NCI-H1417 treated with DMSO at 0.1 percent for 48 hours (cell line): ENCODE data around the gene ADCYAP1R1.

Experiments used
- DNase-seq: peaks from one replicate; lab custom pipeline; 2025; lab: John Stamatoyannopoulos, UW

The ADCYAP1R1 gene

GRCh38 chr7:31106303-31107105 lies 54.4 kb downstream of the ADCYAP1R1 start:
- DNase-seq: no peak

- no peak for DNase-seq
Observed at GRCh38 chr7:31107106-31108090, 55.3 kb downstream of the ADCYAP1R1 start.

- no peak for DNase-seq
Observed at GRCh38 chr7:31108097-31108657, 56.1 kb downstream of the ADCYAP1R1 start.

GRCh38 chr7:31109751-31110150 lies 57.6 kb downstream of the ADCYAP1R1 start:
- DNase-seq: no peak

GRCh38 chr7:31110331-31111108 lies 58.4 kb downstream of the ADCYAP1R1 start:
- no peak for DNase-seq

GRCh38 chr7:31111109-31111451 lies 59.0 kb downstream of the ADCYAP1R1 start:
- DNase-seq: no peak

- DNase-seq: no peak
Observed at GRCh38 chr7:31113660-31114059, 61.6 kb downstream of the ADCYAP1R1 start.

GRCh38 chr7:31114593-31115343 lies 62.7 kb downstream of the ADCYAP1R1 start:
- no peak for DNase-seq

- no peak for DNase-seq
Observed at GRCh38 chr7:31116615-31117014, 64.5 kb downstream of the ADCYAP1R1 start.

- DNase-seq: no peak
Observed at GRCh38 chr7:31119249-31119648, 67.1 kb downstream of the ADCYAP1R1 start.

- no peak for DNase-seq
Observed at GRCh38 chr7:31120800-31121513, 68.8 kb downstream of the ADCYAP1R1 start.

GRCh38 chr7:31121601-31122000 lies 69.5 kb downstream of the ADCYAP1R1 start:
- no peak for DNase-seq

- peak; percentile 17 for DNase-seq
Observed at GRCh38 chr7:31122649-31123058, 70.5 kb downstream of the ADCYAP1R1 start.

- no peak for DNase-seq
Observed at GRCh38 chr7:31123321-31123720, 71.2 kb downstream of the ADCYAP1R1 start.

- DNase-seq: no peak
Observed at GRCh38 chr7:31123726-31124125, 71.6 kb downstream of the ADCYAP1R1 start.

GRCh38 chr7:31125171-31125570 lies 73.1 kb downstream of the ADCYAP1R1 start:
- DNase-seq: no peak

GRCh38 chr7:31126976-31127375 lies 74.9 kb downstream of the ADCYAP1R1 start:
- no peak for DNase-seq

- DNase-seq: no peak
Observed at GRCh38 chr7:31129067-31129466, 77.0 kb downstream of the ADCYAP1R1 start.

GRCh38 chr7:31133497-31133896 lies 81.4 kb downstream of the ADCYAP1R1 start:
- DNase-seq: no peak
